Heart left ventricle (tissue), 13 donors: ENCODE measurements around the gene RTL10.

Experiments
- CTCF ChIP-seq, 12 donors: fragments of 200-600 bp; sonication (generic) in 4 of 12; IDR thresholded peaks; one replicate each; pipeline versions ENCODE4 v1.5.0 to v1.8.0; 2018 to 2022; ENCODE audit warnings: antibody characterized with exemption in 12 of 12, mild to moderate bottlenecking in 5 of 12
- POLR2A ChIP-seq, 2 donors: fragments of 450-650 bp; IDR thresholded peaks; one replicate each; pipeline ENCODE4 v1.6.1; 2017; ENCODE audit warnings: antibody characterized with exemption in 2 of 2, mild to moderate bottlenecking in 2 of 2, moderate library complexity in 2 of 2
- donor health status: ischemic (EF 13 %, LVEDD 7.1; RV severe dilation, severe dysfunction).
- donor health status: DM: no; HTN: yes; CAD: no.
- donor health status: DM: no; HTN: no; CAD: no.
- donor health status: ischemic (EF 25% LVEDD 6.9; RV normal size, moderate dysfunction).
- donor health status: ischemic (EF 25% LVEDD 5.7; RV mildly dilated, moderate dysfunction).
- donor health status: ischemic (EF 35%, LVEDD 5.7; RV mildly dilated, moderate dysfunction).
- donor health status: nonischemic (EF 11% LVEDD 7.7; RV severe dilation, severe dysfunction).
- donor health status: DM: yes; HTN: yes; CAD: no.
- donor health status: PGD.
- donor health status: ischemic (EF 29% LVEDD 5.4; RV normal size, mild dysfunction).
- donor health status: nonischemic (EF 23%, LVEDD 6.1; RV moderate dilation, normal function).

GRCh38 chr22:19878461-19879245 is 24.0 kb upstream of the RTL10 start:
- TF ChIP-seq CTCF (IDR thresholded peaks at IDR 0.05): no peak
- TF ChIP-seq POLR2A (IDR thresholded peaks at IDR 0.05): no peak
